GM12874 (cell line): ENCODE data around the gene CDCA8.

Experiments used
- CTCF ChIP-seq: IDR thresholded peaks from 2 replicates; pipeline ENCODE4 v1.5.1; 2011; ENCODE audit warnings: low read depth, mild to moderate bottlenecking, control low read depth, low read length, moderate library complexity; ENCODE audit not compliant: insufficient read depth

The CDCA8 gene

GRCh38 chr1:37688926-37689325 lies 3.4 kb upstream of the CDCA8 start:
- no peak for TF ChIP-seq CTCF

GRCh38 chr1:37691497-37692077 lies 729 bp upstream of the CDCA8 start:
- no peak for TF ChIP-seq CTCF

GRCh38 chr1:37692834-37693175 lies 489 bp downstream of the CDCA8 start:
- TF ChIP-seq CTCF, result no peak

- TF ChIP-seq CTCF, result no peak
Measured at GRCh38 chr1:37697090-37697489, 4.8 kb downstream of the CDCA8 start.

GRCh38 chr1:37697737-37698136 lies 5.4 kb downstream of the CDCA8 start:
- TF ChIP-seq CTCF, result no peak

GRCh38 chr1:37699147-37699546 lies 6.8 kb downstream of the CDCA8 start:
- TF ChIP-seq CTCF, result no peak

- no peak for TF ChIP-seq CTCF
Measured at GRCh38 chr1:37701051-37701450, 8.7 kb downstream of the CDCA8 start.

GRCh38 chr1:37703061-37703460 lies 10.7 kb downstream of the CDCA8 start:
- TF ChIP-seq CTCF, result no peak
